GOT3 (cell line): Measurements from ENCODE around the gene PCTP.

Experiments
- DNase-seq: peaks from one replicate; lab custom pipeline; 2025; ENCODE audit warnings: mixed read lengths; lab: John Stamatoyannopoulos, UW

Gene PCTP

GRCh38 chr17:55727920-55728319 lies 22.9 kb upstream of the PCTP start:
- no peak for DNase-seq

- no peak for DNase-seq
Observed at GRCh38 chr17:55728361-55728760, 22.5 kb upstream of the PCTP start.

- DNase-seq = no peak
Observed at GRCh38 chr17:55728833-55729232, 22.0 kb upstream of the PCTP start.

GRCh38 chr17:55729484-55729883 lies 21.4 kb upstream of the PCTP start:
- no peak for DNase-seq

- no peak for DNase-seq
Observed at GRCh38 chr17:55730380-55730779, 20.5 kb upstream of the PCTP start.

GRCh38 chr17:55730808-55731207 lies 20.0 kb upstream of the PCTP start:
- no peak for DNase-seq

- no peak for DNase-seq
Observed at GRCh38 chr17:55731586-55732250, 19.1 kb upstream of the PCTP start.

- DNase-seq = no peak
Observed at GRCh38 chr17:55734128-55734781, 16.6 kb upstream of the PCTP start.

- DNase-seq = no peak
Observed at GRCh38 chr17:55735731-55736405, 15.0 kb upstream of the PCTP start.

GRCh38 chr17:55737976-55738501 lies 12.8 kb upstream of the PCTP start:
- DNase-seq = no peak

GRCh38 chr17:55740511-55741355 lies 10.1 kb upstream of the PCTP start:
- DNase-seq = no peak

GRCh38 chr17:55741356-55741700 lies 9.5 kb upstream of the PCTP start:
- DNase-seq = no peak

- no peak for DNase-seq
Observed at GRCh38 chr17:55742272-55743102, 8.4 kb upstream of the PCTP start.

- no peak for DNase-seq
Observed at GRCh38 chr17:55743103-55743679, 7.7 kb upstream of the PCTP start.

- DNase-seq = no peak
Observed at GRCh38 chr17:55745258-55745657, 5.6 kb upstream of the PCTP start.

- DNase-seq = no peak
Observed at GRCh38 chr17:55746466-55746865, 4.4 kb upstream of the PCTP start.

GRCh38 chr17:55747209-55747608 lies 3.6 kb upstream of the PCTP start:
- DNase-seq = no peak

- no peak for DNase-seq
Observed at GRCh38 chr17:55748841-55749240, 2.0 kb upstream of the PCTP start.

GRCh38 chr17:55749985-55750384 lies 866 bp upstream of the PCTP start:
- no peak for DNase-seq

GRCh38 chr17:55751720-55752250 lies 934 bp downstream of the PCTP start:
- DNase-seq = no peak

- no peak for DNase-seq
Observed at GRCh38 chr17:55756689-55757088, 5.8 kb downstream of the PCTP start.
